ENCODE data around the gene PDZD2.

DNA sequence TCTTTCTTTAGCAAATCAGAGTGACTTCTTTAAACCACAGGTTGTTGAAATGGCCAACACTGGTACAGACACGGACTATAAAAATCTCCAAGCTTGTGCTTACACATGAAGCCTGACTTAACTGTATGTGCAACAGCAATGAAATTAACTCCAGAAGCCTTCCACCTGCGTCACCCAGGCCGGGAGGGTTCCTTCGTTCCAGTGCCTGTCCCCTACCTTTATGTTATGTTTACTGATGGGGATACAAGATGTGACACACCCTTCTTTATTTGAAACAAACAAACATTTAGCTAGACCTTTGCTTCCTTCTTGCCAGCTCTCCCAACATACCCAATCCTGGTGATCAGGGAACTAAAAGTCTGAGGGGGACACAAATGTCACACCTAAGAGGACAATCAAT, 469.2 kb downstream of the PDZD2 start:
- TF ChIP-seq, protein P1, sequence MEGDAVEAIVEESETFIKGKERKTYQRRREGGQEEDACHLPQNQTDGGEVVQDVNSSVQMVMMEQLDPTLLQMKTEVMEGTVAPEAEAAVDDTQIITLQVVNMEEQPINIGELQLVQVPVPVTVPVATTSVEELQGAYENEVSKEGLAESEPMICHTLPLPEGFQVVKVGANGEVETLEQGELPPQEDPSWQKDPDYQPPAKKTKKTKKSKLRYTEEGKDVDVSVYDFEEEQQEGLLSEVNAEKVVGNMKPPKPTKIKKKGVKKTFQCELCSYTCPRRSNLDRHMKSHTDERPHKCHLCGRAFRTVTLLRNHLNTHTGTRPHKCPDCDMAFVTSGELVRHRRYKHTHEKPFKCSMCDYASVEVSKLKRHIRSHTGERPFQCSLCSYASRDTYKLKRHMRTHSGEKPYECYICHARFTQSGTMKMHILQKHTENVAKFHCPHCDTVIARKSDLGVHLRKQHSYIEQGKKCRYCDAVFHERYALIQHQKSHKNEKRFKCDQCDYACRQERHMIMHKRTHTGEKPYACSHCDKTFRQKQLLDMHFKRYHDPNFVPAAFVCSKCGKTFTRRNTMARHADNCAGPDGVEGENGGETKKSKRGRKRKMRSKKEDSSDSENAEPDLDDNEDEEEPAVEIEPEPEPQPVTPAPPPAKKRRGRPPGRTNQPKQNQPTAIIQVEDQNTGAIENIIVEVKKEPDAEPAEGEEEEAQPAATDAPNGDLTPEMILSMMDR (conservative IDR thresholded peaks at IDR 0.05) = no peak
- TF ChIP-seq EZH2 (IDR thresholded peaks at IDR 0.05; ENCODE audit: low read depth) = no peak

All from PC-9 (cell line).